GM23338 (cell line): ENCODE measurements around the gene FAM83F. TPM values are rescaled to one million over a fixed set of nuclear protein-coding genes. Genes with fewer than 3 reads are reported as not detected.

Experiments used
- ATAC-seq: fragments of 200-7000 bp; cut with Tn5 transposase; 3 replicates; pipeline ENCODE4 v1.9.1; 2020
- DNase-seq: peaks from one replicate; pipeline ENCODE4 v3.0.0-alpha.2; 2015; ENCODE audit warnings: low spot score
- H2AFZ ChIP-seq: fragments of 200-600 bp; sonication (generic); 2 replicates; pipeline ENCODE4 v1.8.0; 2016; ENCODE audit warnings: antibody characterized with exemption, mild to moderate bottlenecking, moderate library complexity
- H3F3A ChIP-seq: fragments of 200-600 bp; sonication (generic); replicated peaks from 2 replicates; pipeline ENCODE4 v1.8.0; 2017; ENCODE audit warnings: antibody characterized with exemption, mixed run types, low read depth
- H3K27ac ChIP-seq: fragments of 200-600 bp; sonication (generic); 2 replicates; pipeline ENCODE4 v1.6.1; 2016; ENCODE audit warnings: low read depth
- H3K27me3 ChIP-seq: fragments of 200-600 bp; sonication (generic); 2 replicates; pipeline ENCODE4 v1.8.0; 2016; ENCODE audit warnings: mild to moderate bottlenecking, mixed run types, moderate library complexity; ENCODE audit not compliant: insufficient read depth
- H3K36me3 ChIP-seq: fragments of 200-600 bp; sonication (generic); 2 replicates; pipeline ENCODE4 v1.8.0; 2016; ENCODE audit warnings: mild to moderate bottlenecking; ENCODE audit not compliant: insufficient read depth
- H3K4me1 ChIP-seq: fragments of 200-600 bp; sonication (generic); 2 replicates; pipeline ENCODE4 v1.8.0; 2016; ENCODE audit warnings: mild to moderate bottlenecking, moderate library complexity; ENCODE audit not compliant: insufficient read depth
- H3K4me2 ChIP-seq: fragments of 200-600 bp; sonication (generic); 2 replicates; pipeline ENCODE4 v1.7.1; 2017; ENCODE audit warnings: mixed run types
- H3K4me3 ChIP-seq: fragments of 200-600 bp; sonication (generic); 2 replicates; pipeline ENCODE4 v1.6.1; 2016; ENCODE audit warnings: mixed run types
- H3K79me2 ChIP-seq: fragments of 200-600 bp; sonication (generic); replicated peaks from 2 replicates; pipeline ENCODE4 v1.8.0; 2017; ENCODE audit warnings: mild to moderate bottlenecking; ENCODE audit not compliant: insufficient read depth
- H3K9me2 ChIP-seq: fragments of 200-600 bp; sonication (generic); 2 replicates; pipeline ENCODE4 v1.8.0; 2017; ENCODE audit not compliant: insufficient read depth
- H4K20me1 ChIP-seq: fragments of 200-600 bp; sonication (generic); replicated peaks from 2 replicates; pipeline ENCODE4 v1.8.0; 2017; ENCODE audit warnings: mild to moderate bottlenecking; ENCODE audit not compliant: insufficient read depth
- H3K27ac Mint-ChIP-seq: 2 replicates; pipeline ENCODE4 v1.8.0; 2020; ENCODE audit warnings: inconsistent platforms, mild to moderate bottlenecking, moderate library complexity, mixed read lengths
- H3K27me3 Mint-ChIP-seq: 3 replicates; pipeline ENCODE4 v1.8.0; 2022; ENCODE audit warnings: low read depth, mild to moderate bottlenecking, moderate library complexity, mixed read lengths, inconsistent platforms; ENCODE audit not compliant: insufficient read depth, poor library complexity
- H3K36me3 Mint-ChIP-seq: 3 replicates; pipeline ENCODE4 v1.8.0; 2021; ENCODE audit warnings: low read depth, mild to moderate bottlenecking, inconsistent platforms, moderate library complexity, mixed read lengths
- H3K4me1 Mint-ChIP-seq: 3 replicates; pipeline ENCODE4 v1.8.0; 2020; ENCODE audit warnings: mild to moderate bottlenecking, inconsistent platforms, mixed read lengths
- H3K4me3 Mint-ChIP-seq: 3 replicates; pipeline ENCODE4 v1.8.0; 2021; ENCODE audit warnings: moderate library complexity, mild to moderate bottlenecking, inconsistent platforms, mixed read lengths
- H3K9me3 Mint-ChIP-seq: 3 replicates; pipeline ENCODE4 v1.8.0; 2020; ENCODE audit warnings: moderate library complexity, mild to moderate bottlenecking, inconsistent platforms, mixed read lengths
- CREB1 ChIP-seq: fragments of 250-450 bp; sonication (Bioruptor Pico); IDR thresholded peaks from 2 replicates; pipeline ENCODE4 v1.5.0; 2020; ENCODE audit warnings: low read depth, mild to moderate bottlenecking, moderate library complexity
- ETS1 ChIP-seq: IDR thresholded peaks from 2 replicates; pipeline ENCODE4 v1.6.1; 2016; ENCODE audit warnings: antibody characterized with exemption
- EZH2phosphoT487 ChIP-seq: fragments of 200-600 bp; sonication (generic); IDR thresholded peaks from one replicate; pipeline ENCODE4 v1.8.1; 2018; ENCODE audit warnings: antibody characterized with exemption; ENCODE audit not compliant: unreplicated experiment
- JUNB ChIP-seq: IDR thresholded peaks from one replicate; pipeline ENCODE4 v1.6.1; 2016; ENCODE audit warnings: antibody characterized with exemption; ENCODE audit not compliant: unreplicated experiment
- NANOG ChIP-seq: IDR thresholded peaks from 2 replicates; pipeline ENCODE4 v1.6.1; 2016; ENCODE audit warnings: antibody characterized with exemption, borderline replicate concordance
- POLR2AphosphoS5 ChIP-seq: IDR thresholded peaks from 2 replicates; pipeline ENCODE4 v1.6.1; 2016; ENCODE audit warnings: antibody characterized with exemption, low read depth
- REST ChIP-seq: IDR thresholded peaks from one replicate; pipeline ENCODE4 v1.6.1; 2018; ENCODE audit warnings: antibody characterized with exemption; ENCODE audit not compliant: unreplicated experiment
- STAT1 ChIP-seq: IDR thresholded peaks from one replicate; pipeline ENCODE4 v1.6.1; 2016; ENCODE audit warnings: antibody characterized with exemption; ENCODE audit not compliant: unreplicated experiment
- ZNF114 ChIP-seq: fragments of 250-450 bp; sonication (Bioruptor Pico); IDR thresholded peaks from 2 replicates; pipeline ENCODE4 v1.5.0; 2020; ENCODE audit warnings: mild to moderate bottlenecking, moderate library complexity
- ZNF331 ChIP-seq: fragments of 250-450 bp; sonication (Bioruptor Pico); IDR thresholded peaks from 2 replicates; pipeline ENCODE4 v1.5.0; 2020; ENCODE audit warnings: low read depth, mild to moderate bottlenecking, moderate library complexity
- polyA plus RNA-seq: library from polyadenylated mRNA; unstranded; fragments of >200 nt; fragmentation: Nextera tagmentation; extraction: Ambion mirVana; gene quantifications from 2 replicates; pipeline ENCODE4 v1.2.1, GENCODE V29; 2016
- total RNA-seq: library from RNA; depleted of rRNA; stranded (reverse); fragments of >200 nt; shearing (Covaris generic); gene quantifications from 2 replicates; pipeline ENCODE4 v1.2.3, GENCODE V29; 2014
- TF ChIP-seq, protein P1 (sequence below), 2 experiments: fragments of 200-600 bp in 1 of 2; sonication (generic) in 1 of 2; conservative IDR thresholded peaks; 2 replicates each; pipeline versions ENCODE4 v1.5.1 to v1.6.1; 2016 to 2017; ENCODE audit warnings: antibody characterized with exemption in 2 of 2, low read depth in 2 of 2, mild to moderate bottlenecking in 2 of 2, moderate library complexity in 1 of 2
- TF ChIP-seq, protein P2 (sequence below): fragments of 250-450 bp; sonication (Bioruptor Pico); IDR thresholded peaks from 2 replicates; pipeline ENCODE4 v1.5.0; 2020; ENCODE audit warnings: mild to moderate bottlenecking, moderate library complexity

Gene FAM83F
- total and polyA plus RNA-seq, 2 experiments from 2014 or later = 3.7 to 15.9 TPM

DNA sequence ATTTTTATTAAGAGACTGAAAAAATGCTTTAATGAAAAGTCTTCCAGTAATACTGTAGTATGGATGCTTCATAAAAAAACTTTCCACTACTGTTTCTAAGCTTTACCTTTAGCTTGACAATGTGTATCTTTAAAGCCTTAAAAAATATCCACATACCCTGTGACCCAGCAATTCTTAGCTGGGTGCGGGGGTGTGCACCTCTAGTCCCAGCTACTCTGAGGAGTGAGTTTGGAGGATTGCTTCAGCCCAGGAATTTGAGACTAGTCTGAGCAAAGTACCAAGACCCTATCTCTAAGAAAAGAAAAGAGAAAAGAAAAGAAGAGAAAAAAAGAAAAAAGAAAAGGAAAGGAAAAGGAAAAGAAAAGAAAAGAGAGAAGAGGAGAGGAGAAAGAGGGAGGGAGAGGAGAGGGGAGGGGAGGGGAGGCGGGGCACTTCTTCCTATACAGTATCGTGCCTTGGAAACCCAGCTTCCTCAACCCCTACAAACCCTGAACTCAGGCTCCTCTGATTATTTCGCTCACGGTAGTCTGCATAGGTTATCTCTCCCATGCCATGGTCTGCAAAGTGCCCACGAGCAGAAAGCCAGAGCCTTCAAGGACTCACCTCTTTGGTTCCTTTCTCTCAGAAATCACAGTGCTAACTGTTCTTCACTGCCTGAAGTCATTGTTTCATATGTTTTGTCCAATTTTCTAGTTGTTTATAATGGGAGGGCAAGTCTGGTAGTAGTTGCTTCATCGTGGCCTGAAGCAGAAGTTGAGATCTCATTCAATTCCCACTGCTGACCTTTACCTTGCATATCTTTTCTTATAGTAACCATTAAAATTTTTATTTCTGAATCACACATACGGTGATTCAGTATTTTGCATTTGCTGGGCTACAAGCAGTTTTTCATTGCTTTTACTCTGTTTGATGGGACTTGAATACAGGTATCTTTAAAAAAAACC lies 82.2 kb downstream of the FAM83F start:
- H3K4me1 ChIP-seq = peaks cover 15% of the 10 kb centered on the region
- no peaks in the 10 kb centered on the region for H3F3A ChIP-seq
- Mint-ChIP-seq H3K36me3 (no peaks in the 10 kb centered on the region), H3K27me3 (peaks cover 2% of the 10 kb centered on the region), H3K4me3 (peak overlapping the region; percentile 37), H3K9me3 (no peaks in the 10 kb centered on the region; the same call in 2 of the 3 replicates), H3K4me1 (peaks cover 17% of the 10 kb centered on the region), H3K27ac (peak overlapping the region; percentile 57)
- DNase-seq = peak; percentile 46
- peak; percentile 72 for ATAC-seq
- TF ChIP-seq, protein P1, sequence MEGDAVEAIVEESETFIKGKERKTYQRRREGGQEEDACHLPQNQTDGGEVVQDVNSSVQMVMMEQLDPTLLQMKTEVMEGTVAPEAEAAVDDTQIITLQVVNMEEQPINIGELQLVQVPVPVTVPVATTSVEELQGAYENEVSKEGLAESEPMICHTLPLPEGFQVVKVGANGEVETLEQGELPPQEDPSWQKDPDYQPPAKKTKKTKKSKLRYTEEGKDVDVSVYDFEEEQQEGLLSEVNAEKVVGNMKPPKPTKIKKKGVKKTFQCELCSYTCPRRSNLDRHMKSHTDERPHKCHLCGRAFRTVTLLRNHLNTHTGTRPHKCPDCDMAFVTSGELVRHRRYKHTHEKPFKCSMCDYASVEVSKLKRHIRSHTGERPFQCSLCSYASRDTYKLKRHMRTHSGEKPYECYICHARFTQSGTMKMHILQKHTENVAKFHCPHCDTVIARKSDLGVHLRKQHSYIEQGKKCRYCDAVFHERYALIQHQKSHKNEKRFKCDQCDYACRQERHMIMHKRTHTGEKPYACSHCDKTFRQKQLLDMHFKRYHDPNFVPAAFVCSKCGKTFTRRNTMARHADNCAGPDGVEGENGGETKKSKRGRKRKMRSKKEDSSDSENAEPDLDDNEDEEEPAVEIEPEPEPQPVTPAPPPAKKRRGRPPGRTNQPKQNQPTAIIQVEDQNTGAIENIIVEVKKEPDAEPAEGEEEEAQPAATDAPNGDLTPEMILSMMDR (conservative IDR thresholded peaks at IDR 0.05; ENCODE audit: low read depth in 2 of 2) = no peak
- TF ChIP-seq REST = no peak
- TF ChIP-seq NANOG = no peak
- TF ChIP-seq ZNF114 (CRISPR knock-in tag) = no peak
- no peak for TF ChIP-seq ZNF331 (CRISPR knock-in tag)
- TF ChIP-seq ETS1 = no peak
- TF ChIP-seq, protein P2, sequence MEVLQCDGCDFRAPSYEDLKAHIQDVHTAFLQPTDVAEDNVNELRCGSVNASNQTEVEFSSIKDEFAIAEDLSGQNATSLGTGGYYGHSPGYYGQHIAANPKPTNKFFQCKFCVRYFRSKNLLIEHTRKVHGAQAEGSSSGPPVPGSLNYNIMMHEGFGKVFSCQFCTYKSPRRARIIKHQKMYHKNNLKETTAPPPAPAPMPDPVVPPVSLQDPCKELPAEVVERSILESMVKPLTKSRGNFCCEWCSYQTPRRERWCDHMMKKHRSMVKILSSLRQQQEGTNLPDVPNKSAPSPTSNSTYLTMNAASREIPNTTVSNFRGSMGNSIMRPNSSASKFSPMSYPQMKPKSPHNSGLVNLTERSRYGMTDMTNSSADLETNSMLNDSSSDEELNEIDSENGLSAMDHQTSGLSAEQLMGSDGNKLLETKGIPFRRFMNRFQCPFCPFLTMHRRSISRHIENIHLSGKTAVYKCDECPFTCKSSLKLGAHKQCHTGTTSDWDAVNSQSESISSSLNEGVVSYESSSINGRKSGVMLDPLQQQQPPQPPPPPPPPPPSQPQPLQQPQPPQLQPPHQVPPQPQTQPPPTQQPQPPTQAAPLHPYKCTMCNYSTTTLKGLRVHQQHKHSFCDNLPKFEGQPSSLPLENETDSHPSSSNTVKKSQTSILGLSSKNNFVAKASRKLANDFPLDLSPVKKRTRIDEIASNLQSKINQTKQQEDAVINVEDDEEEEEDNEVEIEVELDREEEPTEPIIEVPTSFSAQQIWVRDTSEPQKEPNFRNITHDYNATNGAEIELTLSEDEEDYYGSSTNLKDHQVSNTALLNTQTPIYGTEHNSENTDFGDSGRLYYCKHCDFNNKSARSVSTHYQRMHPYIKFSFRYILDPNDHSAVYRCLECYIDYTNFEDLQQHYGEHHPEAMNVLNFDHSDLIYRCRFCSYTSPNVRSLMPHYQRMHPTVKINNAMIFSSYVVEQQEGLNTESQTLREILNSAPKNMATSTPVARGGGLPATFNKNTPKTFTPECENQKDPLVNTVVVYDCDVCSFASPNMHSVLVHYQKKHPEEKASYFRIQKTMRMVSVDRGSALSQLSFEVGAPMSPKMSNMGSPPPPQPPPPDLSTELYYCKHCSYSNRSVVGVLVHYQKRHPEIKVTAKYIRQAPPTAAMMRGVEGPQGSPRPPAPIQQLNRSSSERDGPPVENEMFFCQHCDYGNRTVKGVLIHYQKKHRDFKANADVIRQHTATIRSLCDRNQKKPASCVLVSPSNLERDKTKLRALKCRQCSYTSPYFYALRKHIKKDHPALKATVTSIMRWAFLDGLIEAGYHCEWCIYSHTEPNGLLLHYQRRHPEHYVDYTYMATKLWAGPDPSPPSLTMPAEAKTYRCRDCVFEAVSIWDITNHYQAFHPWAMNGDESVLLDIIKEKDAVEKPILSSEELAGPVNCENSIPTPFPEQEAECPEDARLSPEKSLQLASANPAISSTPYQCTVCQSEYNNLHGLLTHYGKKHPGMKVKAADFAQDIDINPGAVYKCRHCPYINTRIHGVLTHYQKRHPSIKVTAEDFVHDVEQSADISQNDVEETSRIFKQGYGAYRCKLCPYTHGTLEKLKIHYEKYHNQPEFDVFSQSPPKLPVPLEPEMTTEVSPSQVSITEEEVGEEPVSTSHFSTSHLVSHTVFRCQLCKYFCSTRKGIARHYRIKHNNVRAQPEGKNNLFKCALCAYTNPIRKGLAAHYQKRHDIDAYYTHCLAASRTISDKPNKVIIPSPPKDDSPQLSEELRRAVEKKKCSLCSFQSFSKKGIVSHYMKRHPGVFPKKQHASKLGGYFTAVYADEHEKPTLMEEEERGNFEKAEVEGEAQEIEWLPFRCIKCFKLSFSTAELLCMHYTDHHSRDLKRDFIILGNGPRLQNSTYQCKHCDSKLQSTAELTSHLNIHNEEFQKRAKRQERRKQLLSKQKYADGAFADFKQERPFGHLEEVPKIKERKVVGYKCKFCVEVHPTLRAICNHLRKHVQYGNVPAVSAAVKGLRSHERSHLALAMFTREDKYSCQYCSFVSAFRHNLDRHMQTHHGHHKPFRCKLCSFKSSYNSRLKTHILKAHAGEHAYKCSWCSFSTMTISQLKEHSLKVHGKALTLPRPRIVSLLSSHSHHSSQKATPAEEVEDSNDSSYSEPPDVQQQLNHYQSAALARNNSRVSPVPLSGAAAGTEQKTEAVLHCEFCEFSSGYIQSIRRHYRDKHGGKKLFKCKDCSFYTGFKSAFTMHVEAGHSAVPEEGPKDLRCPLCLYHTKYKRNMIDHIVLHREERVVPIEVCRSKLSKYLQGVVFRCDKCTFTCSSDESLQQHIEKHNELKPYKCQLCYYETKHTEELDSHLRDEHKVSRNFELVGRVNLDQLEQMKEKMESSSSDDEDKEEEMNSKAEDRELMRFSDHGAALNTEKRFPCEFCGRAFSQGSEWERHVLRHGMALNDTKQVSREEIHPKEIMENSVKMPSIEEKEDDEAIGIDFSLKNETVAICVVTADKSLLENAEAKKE (CRISPR knock-in tag) = no peak
- TF ChIP-seq JUNB = no peak
- no peak for TF ChIP-seq EZH2phosphoT487
- TF ChIP-seq STAT1 = no peak
- TF ChIP-seq POLR2AphosphoS5 = no peak
- no peak for TF ChIP-seq CREB1
- no peak overlapping the region for H3K27ac ChIP-seq
- H4K20me1 ChIP-seq = peaks cover 4% of the 10 kb centered on the region; the same call in 1 of the 2 replicates
- H3K27me3 ChIP-seq = no peaks in the 10 kb centered on the region
- H3K9me2 ChIP-seq = no peaks in the 10 kb centered on the region
- H3K79me2 ChIP-seq = peaks cover 29% of the 10 kb centered on the region
- 0 out of 2 replicates have a peak overlapping the region, but pooled peaks have one; percentile 14 for H3K4me3 ChIP-seq
- H2AFZ ChIP-seq = no peak overlapping the region
- H3K36me3 ChIP-seq = no peaks in the 10 kb centered on the region
- H3K4me2 ChIP-seq = peak overlapping the region; percentile 34
